Right atrium auricular region (tissue), 2 donors: Measurements from ENCODE around the gene SLC26A1. TPM values are rescaled to one million over a fixed set of nuclear protein-coding genes. Genes with fewer than 3 reads are reported as not detected.

Source experiments
- DNase-seq: peaks from one replicate; pipeline ENCODE4 v3.0.0-alpha.2; 2019; ENCODE audit warnings: low spot score
- H3K27ac ChIP-seq, 2 donors: fragments of 200-600 bp; sonication (generic); 1 replicate in 1 of 2; 2 replicates in 1 of 2; pipeline ENCODE4 v1.5.1; 2016 to 2019
- H3K27me3 ChIP-seq, 2 donors: fragments of 200-600 bp; sonication (generic); one replicate each; pipeline versions ENCODE4 v1.5.1 to v1.6.0; 2017 to 2019
- H3K36me3 ChIP-seq: fragments of 200-600 bp; sonication (generic); one replicate; pipeline ENCODE4 v1.5.1; 2016
- H3K4me1 ChIP-seq, 2 donors: fragments of 200-600 bp; sonication (generic); one replicate each; pipeline versions ENCODE4 v1.5.1 to v1.6.0; 2017 to 2019
- H3K4me3 ChIP-seq, 2 donors: fragments of 200-600 bp; sonication (generic); 1 replicate in 1 of 2; 2 replicates in 1 of 2; pipeline ENCODE4 v1.5.1; 2017 to 2019; ENCODE audit warnings: mild to moderate bottlenecking in 1 of 2, moderate library complexity in 1 of 2
- H3K9me3 ChIP-seq, 2 donors: fragments of 200-600 bp; sonication (generic); one replicate each; pipeline ENCODE4 v1.5.1; 2019
- total RNA-seq, 2 donors: library from RNA; depleted of rRNA; stranded (reverse); fragments of >200 nt; gene quantifications; one replicate each; pipeline ENCODE4 v1.1.0, GENCODE V29; 2016
- TF ChIP-seq, protein P1 (sequence below), 2 donors: fragments of 200-600 bp; sonication (generic); IDR thresholded peaks; one replicate each; pipeline ENCODE4 v1.5.1; 2019; ENCODE audit warnings: antibody characterized with exemption in 2 of 2

The SLC26A1 gene
- total RNA-seq, 2 donors from 2014 or later, result not detected

DNA sequence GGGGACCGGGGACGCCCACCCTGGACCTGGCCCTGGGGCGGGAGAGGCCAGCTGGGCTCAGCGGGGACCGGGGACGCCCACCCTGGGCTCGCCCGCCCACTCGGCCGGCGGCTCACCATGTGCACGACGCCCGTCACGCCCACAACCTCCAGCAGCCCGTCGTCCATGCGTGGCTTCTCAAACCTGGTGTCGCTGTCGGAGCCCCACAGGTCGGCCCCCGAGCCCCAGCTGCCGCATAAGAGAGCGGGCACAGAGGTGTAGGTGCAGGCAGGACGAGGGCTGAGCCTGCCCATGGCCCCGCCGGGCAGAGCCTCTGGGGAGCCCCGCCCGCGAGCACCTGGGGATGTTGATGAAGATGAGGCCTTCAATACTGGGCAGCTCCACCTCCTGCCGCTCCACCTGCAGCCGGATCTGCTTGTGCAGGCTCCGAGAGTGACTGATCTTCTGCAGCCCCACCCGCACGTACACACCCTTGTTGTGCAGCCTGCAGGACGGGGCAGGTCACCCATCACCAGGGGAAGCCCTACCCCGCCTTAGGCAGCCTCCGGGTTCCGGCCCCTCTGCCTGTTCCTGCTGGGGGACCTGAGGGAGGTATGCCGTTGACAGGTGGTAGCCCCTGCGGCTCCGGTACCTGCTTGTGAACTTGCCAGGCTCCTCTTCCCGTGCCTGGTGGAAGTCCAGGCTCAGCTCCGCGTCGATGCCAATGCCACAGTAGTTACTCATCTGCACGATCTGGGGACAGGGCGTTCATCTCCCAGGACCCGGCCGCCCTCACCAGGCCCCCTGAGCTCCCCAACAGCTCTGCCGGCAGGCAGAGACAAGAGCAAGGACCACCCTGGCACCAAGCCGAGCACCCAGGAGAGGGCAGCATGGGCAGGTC lies 31.6 kb downstream of the SLC26A1 start:
- TF ChIP-seq, protein P1, sequence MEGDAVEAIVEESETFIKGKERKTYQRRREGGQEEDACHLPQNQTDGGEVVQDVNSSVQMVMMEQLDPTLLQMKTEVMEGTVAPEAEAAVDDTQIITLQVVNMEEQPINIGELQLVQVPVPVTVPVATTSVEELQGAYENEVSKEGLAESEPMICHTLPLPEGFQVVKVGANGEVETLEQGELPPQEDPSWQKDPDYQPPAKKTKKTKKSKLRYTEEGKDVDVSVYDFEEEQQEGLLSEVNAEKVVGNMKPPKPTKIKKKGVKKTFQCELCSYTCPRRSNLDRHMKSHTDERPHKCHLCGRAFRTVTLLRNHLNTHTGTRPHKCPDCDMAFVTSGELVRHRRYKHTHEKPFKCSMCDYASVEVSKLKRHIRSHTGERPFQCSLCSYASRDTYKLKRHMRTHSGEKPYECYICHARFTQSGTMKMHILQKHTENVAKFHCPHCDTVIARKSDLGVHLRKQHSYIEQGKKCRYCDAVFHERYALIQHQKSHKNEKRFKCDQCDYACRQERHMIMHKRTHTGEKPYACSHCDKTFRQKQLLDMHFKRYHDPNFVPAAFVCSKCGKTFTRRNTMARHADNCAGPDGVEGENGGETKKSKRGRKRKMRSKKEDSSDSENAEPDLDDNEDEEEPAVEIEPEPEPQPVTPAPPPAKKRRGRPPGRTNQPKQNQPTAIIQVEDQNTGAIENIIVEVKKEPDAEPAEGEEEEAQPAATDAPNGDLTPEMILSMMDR (IDR thresholded peaks at IDR 0.05), result no peak
- H3K36me3 ChIP-seq, result peaks cover 9% of the 10 kb centered on the region
- no peaks in the 10 kb centered on the region for H3K4me1 ChIP-seq

DNA sequence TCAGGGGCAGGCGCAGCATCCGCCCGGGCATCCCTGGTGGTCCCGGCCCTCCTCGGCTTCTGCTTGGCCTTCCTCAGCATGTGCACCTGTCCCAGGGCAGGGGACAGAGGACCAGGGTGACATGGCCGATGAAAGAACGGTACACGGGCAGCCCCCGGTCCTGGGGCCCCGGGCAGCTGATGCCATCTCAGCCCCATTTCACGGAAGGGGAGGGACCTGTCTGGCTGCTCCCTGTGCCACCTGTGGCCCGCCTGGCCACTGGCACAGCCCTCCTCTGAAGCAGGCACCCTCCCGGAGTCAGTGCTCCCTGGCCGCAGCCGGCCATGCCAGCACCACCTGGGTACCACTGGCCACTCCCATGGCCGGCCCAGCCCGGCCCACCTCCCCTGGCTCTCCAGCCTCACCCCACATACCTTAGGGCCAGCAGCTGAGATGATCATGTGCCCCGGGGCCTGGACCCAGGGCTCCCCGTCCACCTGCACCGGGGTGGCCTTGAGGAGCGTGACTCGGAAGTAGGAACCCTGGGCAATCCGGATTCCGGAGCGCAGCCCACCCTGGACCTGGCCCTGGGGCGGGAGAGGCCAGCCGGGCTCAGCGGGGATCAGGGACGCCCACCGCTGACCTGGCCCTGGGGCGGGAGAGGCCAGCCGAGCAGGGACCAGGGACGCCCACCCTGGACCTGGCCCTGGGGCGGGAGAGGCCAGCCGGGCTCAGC lies 32.4 kb downstream of the SLC26A1 start:
- no peak for DNase-seq
- Histone ChIP-seq H3K27ac (no peak overlapping the region), H3K27me3 (no peaks in the 10 kb centered on the region)

More for the DNA sequence above, 31.6 kb downstream of the SLC26A1 start:
- DNase-seq, result no peak
- Histone ChIP-seq H3K4me3 (no peak overlapping the region), H3K9me3 (no peaks in the 10 kb centered on the region), H3K27ac (no peak overlapping the region), H3K27me3 (no peaks in the 10 kb centered on the region)

DNA sequence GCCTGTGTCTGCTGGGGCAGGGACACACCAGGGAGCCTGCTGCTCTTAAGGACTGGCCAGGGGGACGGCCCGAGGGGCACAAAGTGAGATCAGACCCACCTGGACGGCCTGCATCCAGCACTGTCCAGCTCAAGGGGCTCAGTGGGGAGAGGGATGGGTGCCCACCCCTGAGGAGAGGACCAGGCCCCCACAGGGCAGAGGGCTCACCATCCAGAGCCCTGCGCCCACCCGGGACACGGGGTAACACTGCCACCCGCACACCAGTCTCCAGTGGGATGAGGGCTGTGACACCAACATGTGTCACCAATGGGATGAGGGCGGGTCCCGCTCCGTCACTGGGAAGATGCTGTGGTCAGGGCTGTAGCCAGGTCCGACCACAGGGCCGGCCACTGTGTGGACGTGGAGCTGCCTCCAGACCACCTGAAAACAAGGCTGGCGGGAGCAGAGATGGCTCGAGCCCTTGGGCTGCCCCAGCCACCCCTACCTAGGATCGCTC lies 33.0 kb downstream of the SLC26A1 start:
- Histone ChIP-seq H3K27me3 (no peaks in the 10 kb centered on the region), H3K36me3 (peaks cover 9% of the 10 kb centered on the region), H3K27ac (no peak overlapping the region), H3K4me1 (no peaks in the 10 kb centered on the region), H3K4me3 (no peak overlapping the region), H3K9me3 (no peaks in the 10 kb centered on the region)
- DNase-seq, result no peak
- TF ChIP-seq, protein P1 (IDR thresholded peaks at IDR 0.05), result no peak

More for the DNA sequence above, 32.4 kb downstream of the SLC26A1 start:
- Histone ChIP-seq H3K4me3 (no peak overlapping the region), H3K4me1 (no peaks in the 10 kb centered on the region), H3K9me3 (no peaks in the 10 kb centered on the region), H3K36me3 (peaks cover 9% of the 10 kb centered on the region)
- TF ChIP-seq, protein P1 (IDR thresholded peaks at IDR 0.05), result no peak

DNA sequence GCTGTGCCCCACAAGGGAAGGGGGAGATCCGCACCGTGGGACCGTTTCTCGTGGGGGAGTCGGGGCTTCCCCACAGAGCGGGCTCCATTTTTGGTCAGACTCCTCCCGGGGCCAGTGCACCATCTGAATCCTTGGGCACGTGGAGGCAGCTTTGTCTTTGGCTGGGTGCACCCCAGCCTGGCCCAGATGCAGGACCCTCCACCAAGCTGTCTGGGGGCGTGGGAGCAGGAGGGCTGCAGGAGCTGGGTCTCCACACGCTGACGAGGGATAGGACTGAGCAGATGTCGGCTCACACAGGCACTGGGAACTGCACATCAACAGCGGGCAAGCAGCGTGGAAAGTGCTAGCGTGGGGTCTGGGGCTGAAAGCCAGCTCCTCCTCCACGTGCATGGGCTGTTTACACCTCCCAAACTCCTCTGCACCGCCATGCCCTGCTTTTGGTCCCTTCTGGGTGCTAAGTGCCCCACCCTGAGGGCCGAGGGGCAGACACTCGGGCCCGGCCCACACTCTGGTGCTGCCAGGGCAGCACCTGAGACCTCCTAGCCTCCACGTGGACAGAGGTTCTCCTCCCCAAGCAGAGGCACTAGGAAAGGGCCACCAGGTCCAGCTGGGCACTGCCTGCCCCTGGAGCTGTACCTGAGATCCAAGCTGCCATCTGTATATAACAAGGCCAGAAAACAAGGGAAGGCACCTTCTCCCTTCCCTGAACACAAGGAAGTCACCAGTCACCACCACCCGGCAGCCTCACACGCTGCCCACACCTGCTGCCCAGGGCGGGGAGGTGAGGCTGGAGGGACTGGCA lies 33.7 kb downstream of the SLC26A1 start:
- Histone ChIP-seq H3K27me3 (no peaks in the 10 kb centered on the region), H3K4me3 (no peak overlapping the region), H3K9me3 (no peaks in the 10 kb centered on the region), H3K36me3 (peaks cover 9% of the 10 kb centered on the region), H3K4me1 (no peaks in the 10 kb centered on the region), H3K27ac (no peak overlapping the region)
- TF ChIP-seq, protein P1 (IDR thresholded peaks at IDR 0.05), result no peak
- no peak for DNase-seq

DNA sequence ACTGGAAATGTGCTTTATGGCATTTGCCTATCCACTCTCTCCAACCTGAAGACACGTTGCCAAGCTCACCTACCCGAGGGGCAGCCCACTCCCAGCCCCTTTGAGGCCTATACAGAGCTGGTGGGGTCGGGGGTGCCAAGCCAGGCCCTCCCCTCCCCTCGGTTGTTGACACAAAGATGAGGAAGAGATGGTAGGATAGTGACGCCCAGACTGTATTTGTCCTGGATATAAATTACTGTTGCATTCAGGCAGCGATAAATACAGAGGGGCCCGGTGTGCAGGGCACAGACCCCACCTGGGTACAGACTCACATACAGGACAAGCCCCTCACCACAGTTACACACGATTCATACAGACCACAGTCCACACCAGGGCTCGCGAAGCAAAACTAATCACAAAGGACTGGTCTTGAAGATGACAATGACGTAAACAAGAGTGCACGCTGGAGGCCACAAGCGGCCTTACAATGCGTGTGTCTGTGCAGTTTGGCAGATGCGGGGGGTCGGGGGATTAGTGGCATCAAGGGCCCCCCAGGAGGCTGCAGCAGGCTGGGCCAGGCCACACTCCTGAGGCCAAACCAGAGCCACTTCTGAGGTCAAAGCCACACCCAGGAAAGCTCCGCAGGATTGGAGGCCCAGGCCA lies 34.4 kb downstream of the SLC26A1 start:
- H3K36me3 ChIP-seq, result peaks cover 9% of the 10 kb centered on the region
- no peaks in the 10 kb centered on the region for H3K9me3 ChIP-seq
- no peaks in the 10 kb centered on the region for H3K27me3 ChIP-seq
- TF ChIP-seq, protein P1 (IDR thresholded peaks at IDR 0.05), result no peak
- no peaks in the 10 kb centered on the region for H3K4me1 ChIP-seq
- H3K4me3 ChIP-seq, result no peak overlapping the region
- H3K27ac ChIP-seq, result no peak overlapping the region
- no peak for DNase-seq
